ENCODE measurements around the gene MAP3K20. TPM values are rescaled to one million over a fixed set of nuclear protein-coding genes. Genes with fewer than 3 reads are reported as not detected.

MAP3K20 gene
- total and polyA plus RNA-seq, 2 experiments from 2014 or later, result 7.6 to 9.6 TPM

- ATAC-seq, result no peak
- Histone ChIP-seq H3K36me3 (ENCODE audit: insufficient read depth) (peaks cover 25% of the 10 kb centered on the region), H3K4me3 (no peak overlapping the region), H3K4me1 (ENCODE audit: insufficient read depth) (no peaks in the 10 kb centered on the region), H3K9me2 (ENCODE audit: insufficient read depth) (no peaks in the 10 kb centered on the region), H3K4me2 (no peak overlapping the region), H3K27ac (ENCODE audit: low read depth) (no peak overlapping the region), H3K27me3 (ENCODE audit: insufficient read depth) (no peaks in the 10 kb centered on the region), H3F3A (replicated peaks; ENCODE audit: low read depth) (no peaks in the 10 kb centered on the region), H2AFZ (no peak overlapping the region), H3K79me2 (replicated peaks; ENCODE audit: insufficient read depth) (no peaks in the 10 kb centered on the region), H4K20me1 (replicated peaks; ENCODE audit: insufficient read depth) (no peaks in the 10 kb centered on the region)
- TF ChIP-seq EZH2phosphoT487 (IDR thresholded peaks at IDR 0.05; ENCODE audit: unreplicated experiment) (no peak), CTCF (conservative IDR thresholded peaks at IDR 0.05; ENCODE audit: low read depth in 2 of 2) (no peak), REST (IDR thresholded peaks at IDR 0.05; ENCODE audit: unreplicated experiment) (no peak), NANOG (IDR thresholded peaks at IDR 0.05; ENCODE audit: borderline replicate concordance) (no peak), ETS1 (IDR thresholded peaks at IDR 0.05) (no peak), POLR2AphosphoS5 (IDR thresholded peaks at IDR 0.05; ENCODE audit: low read depth) (no peak)
- Mint-ChIP-seq H3K27me3 (ENCODE audit: insufficient read depth, low read depth, poor library complexity) (peaks cover 12% of the 10 kb centered on the region), H3K4me1 (no peaks in the 10 kb centered on the region), H3K9me3 (peaks cover 88% of the 10 kb centered on the region), H3K36me3 (ENCODE audit: low read depth) (peaks cover 75% of the 10 kb centered on the region), H3K4me3 (no peak overlapping the region), H3K27ac (no peak overlapping the region)
- peak; percentile 49 for DNase-seq (ENCODE audit: low spot score)
Measured at GRCh38 chr2:173298536-173299097, 223.0 kb downstream of the MAP3K20 start.

GRCh38 chr2:173299764-173300163 lies 224.1 kb downstream of the MAP3K20 start:
- no peak overlapping the region for H3K4me3 Mint-ChIP-seq
- Histone ChIP-seq H3K27me3 (ENCODE audit: insufficient read depth) (no peaks in the 10 kb centered on the region), H3F3A (replicated peaks; ENCODE audit: low read depth) (no peaks in the 10 kb centered on the region), H3K79me2 (replicated peaks; ENCODE audit: insufficient read depth) (no peaks in the 10 kb centered on the region), H3K4me1 (ENCODE audit: insufficient read depth) (peaks cover 9% of the 10 kb centered on the region), H4K20me1 (replicated peaks; ENCODE audit: insufficient read depth) (no peaks in the 10 kb centered on the region), H3K27ac (ENCODE audit: low read depth) (no peak overlapping the region), H3K9me2 (ENCODE audit: insufficient read depth) (no peaks in the 10 kb centered on the region), H3K4me3 (no peak overlapping the region), H3K36me3 (ENCODE audit: insufficient read depth) (peaks cover 25% of the 10 kb centered on the region), H3K4me2 (no peak overlapping the region), H2AFZ (no peak overlapping the region)
- peaks cover 9% of the 10 kb centered on the region for H3K4me1 Mint-ChIP-seq
- ATAC-seq (no peak), DNase-seq (ENCODE audit: low spot score) (peak; percentile 34)
- H3K9me3 Mint-ChIP-seq, result peaks cover 93% of the 10 kb centered on the region
- TF ChIP-seq ZNF114 (CRISPR knock-in tag; IDR thresholded peaks at IDR 0.05) (no peak), CTCF (conservative IDR thresholded peaks at IDR 0.05; ENCODE audit: low read depth in 2 of 2) (peak; percentile 32 to 63), JUNB (IDR thresholded peaks at IDR 0.05; ENCODE audit: unreplicated experiment) (no peak)
- H3K36me3 Mint-ChIP-seq (ENCODE audit: low read depth), result peaks cover 77% of the 10 kb centered on the region
- no peak overlapping the region for H3K27ac Mint-ChIP-seq
- H3K27me3 Mint-ChIP-seq (ENCODE audit: insufficient read depth, low read depth, poor library complexity), result peaks cover 12% of the 10 kb centered on the region
